Natural killer cell (primary cell): ENCODE results near the gene LINC01488. TPM values are rescaled to one million over a fixed set of nuclear protein-coding genes. Genes with fewer than 3 reads are reported as not detected.

ENCODE experiments used
- ATAC-seq, 3 donors: fragments of 150-1000 bp in 2 of 3; fragments of 200-7000 bp in 1 of 3; cut with Tn5 transposase; 1 replicate in 1 of 3; 2 replicates in 2 of 3; pipeline ENCODE4 v1.10.0; 2021; ENCODE audit warnings: mild to moderate bottlenecking in 2 of 3, moderate library complexity in 2 of 3
- DNase-seq, 2 donors: peaks; one replicate each; pipeline versions ENCODE4 v3.0.0 to v3.0.0-alpha.2; 2013 to 2021; ENCODE audit warnings: mixed read lengths in 1 of 2
- H3K27ac ChIP-seq: one replicate; pipeline ENCODE4 v1.5.1; 2013; ENCODE audit warnings: mild to moderate bottlenecking, low read length
- H3K27me3 ChIP-seq: one replicate; pipeline ENCODE4 v1.6.1; 2013; ENCODE audit warnings: low read length; ENCODE audit not compliant: control insufficient read depth, insufficient read depth
- H3K36me3 ChIP-seq: one replicate; pipeline ENCODE4 v1.6.1; 2013; ENCODE audit warnings: low read length; ENCODE audit not compliant: control insufficient read depth, insufficient read depth
- H3K4me1 ChIP-seq: one replicate; pipeline ENCODE4 v1.6.1; 2013; ENCODE audit warnings: low read length; ENCODE audit not compliant: control insufficient read depth, insufficient read depth
- H3K4me3 ChIP-seq: one replicate; pipeline ENCODE4 v1.5.1; 2013; ENCODE audit warnings: low read length
- H3K9me3 ChIP-seq: one replicate; pipeline ENCODE4 v1.6.1; 2013; ENCODE audit warnings: low read length; ENCODE audit not compliant: control insufficient read depth, insufficient read depth
- H3K27ac Mint-ChIP-seq, 2 donors: one replicate each; pipeline ENCODE4 v1.8.0; 2022; ENCODE audit warnings: mild to moderate bottlenecking in 2 of 2, mixed read lengths in 2 of 2, moderate library complexity in 1 of 2
- H3K27me3 Mint-ChIP-seq, 2 donors: one replicate each; pipeline ENCODE4 v1.8.0; 2022; ENCODE audit warnings: low read depth in 2 of 2, mixed read lengths in 2 of 2
- H3K36me3 Mint-ChIP-seq: one replicate; pipeline ENCODE4 v1.8.0; 2022; ENCODE audit warnings: mixed read lengths
- H3K4me1 Mint-ChIP-seq, 2 donors: one replicate each; pipeline ENCODE4 v1.8.0; 2022; ENCODE audit warnings: mixed read lengths in 2 of 2
- H3K4me3 Mint-ChIP-seq: one replicate; pipeline ENCODE4 v1.8.0; 2022; ENCODE audit warnings: mild to moderate bottlenecking, moderate library complexity, mixed read lengths
- H3K9me3 Mint-ChIP-seq, 2 donors: one replicate each; pipeline ENCODE4 v1.8.0; 2022; ENCODE audit warnings: mixed read lengths in 2 of 2
- WGBS: methylation state at CpG from one replicate; pipeline ENCODE4 v1.1.7; 2013; ENCODE audit warnings: missing lambda C conversion rate; ENCODE audit not compliant: insufficient coverage; 5-methylcytosine and 5-hydroxymethylcytosine counted together
- intact Hi-C: fragments of 100-400 bp; cut with micrococcal nuclease; formaldehyde crosslinking; loops from one replicate; pipeline ENCODE4 v1.14.2; 2022
- total RNA-seq, 4 donors: library from RNA; stranded (reverse); fragments of 120-200 nt in 1 of 4; gene quantifications; one replicate each; pipeline versions ENCODE4 v1.2.3 to v1.2.4, GENCODE V29; 2013 to 2022
- TF ChIP-seq, protein P1 (sequence below): fragments of 200-600 bp; IDR thresholded peaks from one replicate; pipeline ENCODE4 v1.8.0; 2022; ENCODE audit warnings: antibody characterized with exemption

The LINC01488 gene
- total RNA-seq, 3 donors from 2014 or later (not counting 1 experiment from before 2014, with no cell fraction given) = not detected

GRCh38 chr11:69439127-69439526 is 42.3 kb upstream of the LINC01488 start:
- H3K36me3 Mint-ChIP-seq = no peaks in the 10 kb centered on the region
- DNase-seq (no peak), ATAC-seq (no peak)
- no peaks in the 10 kb centered on the region for H3K9me3 ChIP-seq
- H3K4me1 ChIP-seq = peaks cover 22% of the 10 kb centered on the region
- H3K36me3 ChIP-seq = no peaks in the 10 kb centered on the region
- intact Hi-C loops = no loop called here
- H3K27me3 ChIP-seq = peaks cover 6% of the 10 kb centered on the region
- WGBS = 98% methylated on average over 2 of the region's 2 CpGs
- TF ChIP-seq, protein P1, sequence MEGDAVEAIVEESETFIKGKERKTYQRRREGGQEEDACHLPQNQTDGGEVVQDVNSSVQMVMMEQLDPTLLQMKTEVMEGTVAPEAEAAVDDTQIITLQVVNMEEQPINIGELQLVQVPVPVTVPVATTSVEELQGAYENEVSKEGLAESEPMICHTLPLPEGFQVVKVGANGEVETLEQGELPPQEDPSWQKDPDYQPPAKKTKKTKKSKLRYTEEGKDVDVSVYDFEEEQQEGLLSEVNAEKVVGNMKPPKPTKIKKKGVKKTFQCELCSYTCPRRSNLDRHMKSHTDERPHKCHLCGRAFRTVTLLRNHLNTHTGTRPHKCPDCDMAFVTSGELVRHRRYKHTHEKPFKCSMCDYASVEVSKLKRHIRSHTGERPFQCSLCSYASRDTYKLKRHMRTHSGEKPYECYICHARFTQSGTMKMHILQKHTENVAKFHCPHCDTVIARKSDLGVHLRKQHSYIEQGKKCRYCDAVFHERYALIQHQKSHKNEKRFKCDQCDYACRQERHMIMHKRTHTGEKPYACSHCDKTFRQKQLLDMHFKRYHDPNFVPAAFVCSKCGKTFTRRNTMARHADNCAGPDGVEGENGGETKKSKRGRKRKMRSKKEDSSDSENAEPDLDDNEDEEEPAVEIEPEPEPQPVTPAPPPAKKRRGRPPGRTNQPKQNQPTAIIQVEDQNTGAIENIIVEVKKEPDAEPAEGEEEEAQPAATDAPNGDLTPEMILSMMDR = no peak
- no peak overlapping the region for H3K4me3 Mint-ChIP-seq
- no peak overlapping the region for H3K27ac ChIP-seq
- peaks cover 0 to 12% of the 10 kb centered on the region in 2 donors for H3K4me1 Mint-ChIP-seq
- peaks cover 8% of the 10 kb centered on the region in 2 donors for H3K27me3 Mint-ChIP-seq
- no peak overlapping the region for H3K27ac Mint-ChIP-seq
- no peaks in the 10 kb centered on the region for H3K9me3 Mint-ChIP-seq
- no peak overlapping the region for H3K4me3 ChIP-seq

- peaks cover 7 to 8% of the 10 kb centered on the region in 2 donors for H3K27me3 Mint-ChIP-seq
- Histone ChIP-seq H3K4me3 (no peak overlapping the region), H3K9me3 (no peaks in the 10 kb centered on the region), H3K36me3 (no peaks in the 10 kb centered on the region), H3K4me1 (peaks cover 29% of the 10 kb centered on the region), H3K27me3 (peaks cover 10% of the 10 kb centered on the region), H3K27ac (no peak overlapping the region)
- TF ChIP-seq, protein P1 = no peak
- ATAC-seq (no peak), DNase-seq (no peak)
- 94% methylated on average over 13 of the region's 13 CpGs for WGBS
- no peak overlapping the region for H3K27ac Mint-ChIP-seq
- no peaks in the 10 kb centered on the region for H3K36me3 Mint-ChIP-seq
- no peaks in the 10 kb centered on the region for H3K9me3 Mint-ChIP-seq
- peaks cover 0 to 13% of the 10 kb centered on the region in 2 donors for H3K4me1 Mint-ChIP-seq
- no peak overlapping the region for H3K4me3 Mint-ChIP-seq
- intact Hi-C loops = no loop called here
These were observed 41.6 kb upstream of the LINC01488 start for GRCh38 chr11:69439651-69440464.

GRCh38 chr11:69440876-69441275 is 40.6 kb upstream of the LINC01488 start:
- intact Hi-C loops = no loop called here
- Histone ChIP-seq H3K4me3 (no peak overlapping the region), H3K27ac (no peak overlapping the region), H3K27me3 (peaks cover 10% of the 10 kb centered on the region), H3K4me1 (peaks cover 31% of the 10 kb centered on the region), H3K36me3 (no peaks in the 10 kb centered on the region), H3K9me3 (no peaks in the 10 kb centered on the region)
- no peak overlapping the region for H3K27ac Mint-ChIP-seq
- TF ChIP-seq, protein P1 = no peak
- WGBS = 83% methylated on average over 6 of the region's 6 CpGs
- DNase-seq (no peak), ATAC-seq (no peak)
- no peaks in the 10 kb centered on the region for H3K36me3 Mint-ChIP-seq
- peaks cover 6 to 8% of the 10 kb centered on the region in 2 donors for H3K27me3 Mint-ChIP-seq
- H3K4me3 Mint-ChIP-seq = no peak overlapping the region
- no peaks in the 10 kb centered on the region for H3K9me3 Mint-ChIP-seq
- peaks cover 0 to 13% of the 10 kb centered on the region in 2 donors for H3K4me1 Mint-ChIP-seq
